CD4-positive, alpha-beta T cell (primary cell): Measurements from ENCODE around the gene GALNTL6. TPM values are rescaled to one million over a fixed set of nuclear protein-coding genes. Genes with fewer than 3 reads are reported as not detected.

Experiments
- ATAC-seq: fragments of 200-7000 bp; cut with Tn5 transposase; one replicate; pipeline ENCODE4 v1.10.0; 2022; ENCODE audit warnings: mild to moderate bottlenecking; ENCODE audit not compliant: poor library complexity
- CTCF ChIA-PET: fragments of 350-600 bp; sonication (Branson Sonifier 250); formaldehyde crosslinking; loops from one replicate; lab custom pipeline; 2021; ENCODE audit warnings: antibody characterized with exemption, inconsistent platforms; lab: Charles Lee
- POLR2A ChIA-PET: fragments of 350-600 bp; sonication (Branson Sonifier 250); formaldehyde crosslinking; loops from one replicate; lab custom pipeline; 2021; ENCODE audit warnings: antibody characterized with exemption, inconsistent platforms; lab: Charles Lee
- DNase-seq, 14 experiments: peaks; one replicate each; pipeline ENCODE4 v3.0.0-alpha.2; 2013 to 2020; ENCODE audit warnings: mixed read lengths in 2 of 14
- H3K27ac ChIP-seq, 2 donors: one replicate each; pipeline versions ENCODE4 v1.5.1 to v1.7.0; 2013; ENCODE audit warnings: low read length in 2 of 2, low read depth in 1 of 2, mild to moderate bottlenecking in 1 of 2
- H3K27me3 ChIP-seq, 2 experiments: 1 replicate in 1 of 2; 2 replicates in 1 of 2; pipeline versions ENCODE4 v1.6.1 to v1.7.0; 2013; ENCODE audit warnings: low read length in 2 of 2, control low read depth in 1 of 2, mild to moderate bottlenecking in 1 of 2, moderate library complexity in 1 of 2; ENCODE audit not compliant: insufficient read depth in 2 of 2, control insufficient read depth in 1 of 2
- H3K36me3 ChIP-seq: one replicate; pipeline ENCODE4 v1.6.1; 2013; ENCODE audit warnings: low read length, control low read depth; ENCODE audit not compliant: insufficient read depth
- H3K4me1 ChIP-seq: one replicate; pipeline ENCODE4 v1.6.1; 2013; ENCODE audit warnings: low read length, control low read depth; ENCODE audit not compliant: insufficient read depth
- H3K4me3 ChIP-seq: one replicate; pipeline ENCODE4 v1.5.1; 2013; ENCODE audit warnings: mild to moderate bottlenecking, low read length, moderate library complexity
- H3K9me3 ChIP-seq, 2 experiments: 1 replicate in 1 of 2; 2 replicates in 1 of 2; pipeline versions ENCODE4 v1.6.1 to v1.7.0; 2013; ENCODE audit warnings: low read length in 2 of 2, mild to moderate bottlenecking in 2 of 2, control low read depth in 1 of 2, moderate library complexity in 1 of 2; ENCODE audit not compliant: control insufficient read depth in 1 of 2, insufficient read depth in 1 of 2
- H3K27ac Mint-ChIP-seq: one replicate; pipeline ENCODE4 v1.8.0; 2020; ENCODE audit warnings: mixed read lengths
- H3K27me3 Mint-ChIP-seq: one replicate; pipeline ENCODE4 v1.8.0; 2021; ENCODE audit warnings: mixed read lengths
- H3K36me3 Mint-ChIP-seq: one replicate; pipeline ENCODE4 v1.8.0; 2021; ENCODE audit warnings: low read depth, mixed read lengths
- H3K4me1 Mint-ChIP-seq: one replicate; pipeline ENCODE4 v1.8.0; 2021; ENCODE audit warnings: low read depth, mixed read lengths
- H3K4me3 Mint-ChIP-seq: one replicate; pipeline ENCODE4 v1.8.0; 2020; ENCODE audit warnings: mild to moderate bottlenecking, mixed read lengths
- H3K9me3 Mint-ChIP-seq: one replicate; pipeline ENCODE4 v1.8.0; 2020; ENCODE audit warnings: mixed read lengths
- intact Hi-C, 2 experiments: fragments of 100-400 bp; cut with DNase I in 1 of 2; cut with micrococcal nuclease in 1 of 2; formaldehyde crosslinking; loops; one replicate each; pipeline versions ENCODE4 v1.15.1 to v1.9.0; 2023 to 2025; cut with DNase I, micrococcal nuclease
- total RNA-seq, 174 experiments: library from RNA in 2 of 174; stranded (reverse) in 2 of 174; gene quantifications; one replicate each; pipeline ENCODE4 v1.2.3 and lab custom pipeline; 2021 to 2026
- TF ChIP-seq, protein P1 (sequence below): fragments of 200-600 bp; IDR thresholded peaks from one replicate; pipeline ENCODE4 v1.8.0; 2022; ENCODE audit warnings: antibody characterized with exemption, mild to moderate bottlenecking

Gene GALNTL6
- total RNA-seq, 2 experiments from 2014 or later: not detected

DNA sequence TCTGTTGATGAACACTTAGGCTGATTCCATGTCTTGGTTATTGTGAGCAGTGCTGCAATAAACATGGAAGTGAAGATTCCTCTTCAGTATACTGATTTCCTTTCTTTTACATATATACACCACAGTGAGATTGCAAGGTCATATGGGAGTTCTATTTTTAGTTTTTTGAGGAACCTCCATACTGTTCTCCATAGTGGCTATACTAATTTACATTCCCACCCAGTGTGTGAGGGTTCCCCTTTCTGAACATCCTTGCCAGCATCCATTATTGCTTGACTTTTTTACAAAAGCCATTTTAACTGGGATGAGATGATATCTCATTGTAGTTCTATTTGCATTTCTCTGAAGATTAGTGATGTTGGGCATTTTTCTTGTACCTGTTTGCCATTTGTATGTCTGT, 1274.9 kb downstream of the GALNTL6 start:
- Mint-ChIP-seq H3K4me1 (no peaks in the 10 kb centered on the region), H3K9me3 (no peaks in the 10 kb centered on the region), H3K27me3 (peaks cover 19% of the 10 kb centered on the region), H3K4me3 (no peak overlapping the region), H3K36me3 (no peaks in the 10 kb centered on the region), H3K27ac (no peak overlapping the region)
- H3K36me3 ChIP-seq: no peaks in the 10 kb centered on the region
- ATAC-seq (no peak), DNase-seq (no peak)
- no peaks in the 10 kb centered on the region for H3K4me1 ChIP-seq
- intact Hi-C loops: no loop called here
- no peaks in the 10 kb centered on the region for H3K27me3 ChIP-seq
- H3K27ac ChIP-seq: no peak overlapping the region
- TF ChIP-seq, protein P1, sequence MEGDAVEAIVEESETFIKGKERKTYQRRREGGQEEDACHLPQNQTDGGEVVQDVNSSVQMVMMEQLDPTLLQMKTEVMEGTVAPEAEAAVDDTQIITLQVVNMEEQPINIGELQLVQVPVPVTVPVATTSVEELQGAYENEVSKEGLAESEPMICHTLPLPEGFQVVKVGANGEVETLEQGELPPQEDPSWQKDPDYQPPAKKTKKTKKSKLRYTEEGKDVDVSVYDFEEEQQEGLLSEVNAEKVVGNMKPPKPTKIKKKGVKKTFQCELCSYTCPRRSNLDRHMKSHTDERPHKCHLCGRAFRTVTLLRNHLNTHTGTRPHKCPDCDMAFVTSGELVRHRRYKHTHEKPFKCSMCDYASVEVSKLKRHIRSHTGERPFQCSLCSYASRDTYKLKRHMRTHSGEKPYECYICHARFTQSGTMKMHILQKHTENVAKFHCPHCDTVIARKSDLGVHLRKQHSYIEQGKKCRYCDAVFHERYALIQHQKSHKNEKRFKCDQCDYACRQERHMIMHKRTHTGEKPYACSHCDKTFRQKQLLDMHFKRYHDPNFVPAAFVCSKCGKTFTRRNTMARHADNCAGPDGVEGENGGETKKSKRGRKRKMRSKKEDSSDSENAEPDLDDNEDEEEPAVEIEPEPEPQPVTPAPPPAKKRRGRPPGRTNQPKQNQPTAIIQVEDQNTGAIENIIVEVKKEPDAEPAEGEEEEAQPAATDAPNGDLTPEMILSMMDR: no peak
- CTCF ChIA-PET: no interaction called here
- H3K9me3 ChIP-seq: no peaks in the 10 kb centered on the region
- POLR2A ChIA-PET: no interaction called here
- no peak overlapping the region for H3K4me3 ChIP-seq
